SIG-M5 (cell line): ENCODE measurements around the gene PRSS2.

Experiments
- DNase-seq: peaks from one replicate; lab custom pipeline; 2025; lab: John Stamatoyannopoulos, UW

Gene PRSS2

GRCh38 chr7:142787034-142787768 is 16.4 kb downstream of the PRSS2 start:
- DNase-seq = no peak

DNA sequence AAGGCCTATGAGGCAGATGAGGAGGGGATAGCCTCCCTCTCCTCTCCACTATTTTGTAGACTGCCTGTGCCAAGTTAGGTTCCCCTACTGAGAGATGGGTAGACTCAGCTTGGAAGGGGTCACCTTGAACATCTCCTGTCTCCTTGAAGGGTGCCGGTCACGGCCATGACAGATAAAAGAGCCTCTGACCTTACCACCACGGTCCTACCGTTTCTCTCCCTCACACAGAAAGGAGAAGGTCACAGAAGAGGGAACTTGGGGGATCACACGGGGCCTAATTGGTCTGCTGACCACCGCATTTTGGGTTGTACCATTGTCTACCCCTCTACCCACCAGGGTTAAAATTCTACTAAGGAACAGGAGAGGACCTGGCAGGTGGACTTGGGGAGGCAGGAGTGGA is 17.0 kb downstream of the PRSS2 start:
- no peak for DNase-seq

DNA sequence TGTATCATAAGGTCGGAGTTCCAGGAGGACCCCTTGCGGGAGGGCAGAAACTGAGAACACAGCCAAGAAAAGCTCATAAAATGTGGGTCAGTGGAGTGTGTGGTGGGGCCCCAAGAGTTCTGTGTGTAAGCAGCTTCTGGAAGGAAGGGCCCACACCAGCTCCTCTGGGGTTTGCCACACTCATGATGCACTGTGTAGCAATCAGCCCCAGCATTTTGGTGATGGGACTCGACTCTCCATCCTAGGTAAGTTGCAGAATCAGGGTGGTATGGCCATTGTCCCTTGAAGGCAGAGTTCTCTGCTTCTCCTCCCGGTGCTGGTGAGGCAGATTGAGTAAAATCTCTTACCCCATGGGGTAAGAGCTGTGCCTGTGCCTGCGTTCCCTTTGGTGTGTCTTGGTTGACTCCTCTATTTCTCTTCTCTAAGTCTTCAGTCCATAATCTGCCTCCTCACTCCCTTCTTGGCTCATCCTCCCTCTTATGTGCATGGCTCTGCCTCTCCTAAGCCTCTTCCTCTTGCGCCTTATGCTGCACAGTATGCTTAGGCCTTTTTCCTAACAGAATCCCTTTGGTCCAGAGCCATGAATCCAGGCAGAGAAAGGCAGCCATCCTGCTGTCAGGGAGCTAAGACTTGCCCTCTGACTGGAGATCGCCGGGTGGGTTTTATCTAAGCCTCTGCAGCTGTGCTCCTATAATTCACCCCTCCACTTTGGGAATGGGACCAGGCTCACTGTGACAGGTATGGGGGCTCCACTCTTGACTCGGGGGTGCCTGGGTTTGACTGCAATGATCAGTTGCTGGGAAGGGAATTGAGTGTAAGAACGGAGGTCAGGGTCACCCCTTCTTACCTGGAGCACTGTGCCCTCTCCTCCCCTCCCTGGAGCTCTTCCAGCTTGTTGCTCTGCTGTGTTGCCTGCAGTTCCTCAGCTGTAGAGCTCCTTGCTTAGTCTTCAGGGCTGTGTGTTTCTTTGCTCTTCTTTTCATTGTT is 17.8 kb downstream of the PRSS2 start:
- no peak for DNase-seq

DNA sequence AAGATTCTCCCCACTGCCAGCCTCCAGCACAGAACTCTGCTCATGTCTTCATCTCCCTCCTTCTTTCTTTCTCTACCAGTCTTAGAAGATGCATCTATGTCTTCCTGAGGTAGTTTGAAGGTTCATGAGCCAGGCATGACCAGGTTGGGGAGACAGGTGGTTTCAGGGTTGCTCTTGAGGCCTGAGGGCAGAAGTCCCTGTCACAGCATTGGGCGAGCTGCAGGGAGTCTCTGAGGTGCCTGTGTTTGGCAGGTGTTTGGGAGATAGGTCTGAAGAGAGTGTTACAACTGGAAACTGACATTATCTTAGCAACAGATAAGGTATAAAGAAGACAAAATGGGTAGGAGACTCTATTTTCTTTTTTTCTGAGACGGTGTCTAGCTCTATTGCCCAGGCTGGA is 18.7 kb downstream of the PRSS2 start:
- DNase-seq = no peak

DNA sequence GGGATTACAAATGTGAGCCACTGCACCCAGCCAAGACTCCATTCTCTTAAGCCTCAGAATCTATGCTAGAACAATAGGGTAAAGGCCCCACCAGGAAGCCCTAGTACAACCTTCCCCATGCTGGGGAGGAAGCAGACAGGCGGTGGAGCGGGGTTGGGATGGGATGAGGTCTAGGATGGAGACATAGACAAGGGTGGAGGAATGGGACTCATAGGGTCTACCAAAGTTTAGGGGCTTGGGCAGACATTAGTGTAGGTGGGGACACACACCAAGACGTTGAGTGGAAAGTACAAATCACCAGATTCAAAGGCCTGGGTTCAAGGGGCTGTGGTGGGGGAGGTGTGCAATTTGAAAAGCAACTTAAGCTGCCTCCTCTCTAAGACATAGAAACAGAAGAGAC is 19.3 kb downstream of the PRSS2 start:
- DNase-seq = no peak

DNA sequence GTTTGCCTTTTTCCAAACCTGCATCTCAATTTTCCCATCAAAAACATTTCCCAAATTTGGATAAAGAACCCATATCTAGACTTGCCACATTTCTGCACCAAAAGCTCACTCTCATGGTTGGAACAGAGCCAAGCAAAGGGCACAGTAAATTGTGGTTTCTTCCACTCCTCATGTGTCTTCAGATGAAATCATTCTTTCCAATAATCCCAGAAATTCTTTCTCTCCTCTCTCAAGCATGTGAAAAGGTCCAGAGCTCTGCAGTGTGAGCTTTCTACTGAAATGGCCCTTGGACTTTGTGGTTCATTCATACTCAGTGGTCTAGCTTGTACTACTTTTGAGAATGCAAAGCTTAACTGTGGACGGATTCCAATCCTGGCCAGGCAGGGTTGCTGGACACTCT is 19.8 kb downstream of the PRSS2 start:
- no peak for DNase-seq

GRCh38 chr7:142791502-142791901 is 20.7 kb downstream of the PRSS2 start:
- DNase-seq = no peak

DNA sequence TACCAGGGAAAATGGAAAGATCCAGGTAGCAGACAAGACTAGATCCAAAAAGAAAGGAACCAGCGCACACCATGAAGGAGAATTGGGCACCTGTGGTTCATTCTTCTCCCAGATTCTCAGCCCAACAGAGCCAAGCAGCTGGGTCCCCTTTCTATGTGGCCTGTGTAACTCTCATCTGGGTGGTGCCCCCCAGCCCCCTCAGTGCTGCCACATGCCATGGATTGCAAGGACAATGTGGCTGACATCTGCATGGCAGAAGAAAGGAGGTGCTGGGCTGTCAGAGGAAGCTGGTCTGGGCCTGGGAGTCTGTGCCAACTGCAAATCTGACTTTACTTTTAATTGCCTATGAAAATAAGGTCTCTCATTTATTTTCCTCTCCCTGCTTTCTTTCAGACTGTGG is 21.4 kb downstream of the PRSS2 start:
- no peak for DNase-seq

DNA sequence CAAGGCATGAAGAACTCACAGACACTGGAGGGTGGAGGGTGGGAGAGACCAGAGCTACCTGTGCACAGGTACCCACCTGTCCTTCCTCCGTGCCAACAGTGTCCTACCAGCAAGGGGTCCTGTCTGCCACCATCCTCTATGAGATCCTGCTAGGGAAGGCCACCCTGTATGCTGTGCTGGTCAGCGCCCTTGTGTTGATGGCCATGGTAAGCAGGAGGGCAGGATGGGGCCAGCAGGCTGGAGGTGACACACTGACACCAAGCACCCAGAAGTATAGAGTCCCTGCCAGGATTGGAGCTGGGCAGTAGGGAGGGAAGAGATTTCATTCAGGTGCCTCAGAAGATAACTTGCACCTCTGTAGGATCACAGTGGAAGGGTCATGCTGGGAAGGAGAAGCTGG is 21.8 kb downstream of the PRSS2 start:
- no peak for DNase-seq

DNA sequence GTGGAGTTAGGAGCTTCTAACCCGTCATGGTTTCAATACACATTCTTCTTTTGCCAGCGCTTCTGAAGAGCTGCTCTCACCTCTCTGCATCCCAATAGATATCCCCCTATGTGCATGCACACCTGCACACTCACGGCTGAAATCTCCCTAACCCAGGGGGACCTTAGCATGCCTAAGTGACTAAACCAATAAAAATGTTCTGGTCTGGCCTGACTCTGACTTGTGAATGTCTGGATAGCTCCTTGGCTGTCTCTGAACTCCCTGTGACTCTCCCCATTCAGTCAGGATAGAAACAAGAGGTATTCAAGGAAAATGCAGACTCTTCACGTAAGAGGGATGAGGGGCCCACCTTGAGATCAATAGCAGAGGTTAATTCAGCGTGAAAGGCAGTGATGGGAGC is 22.4 kb downstream of the PRSS2 start:
- DNase-seq = no peak

- no peak for DNase-seq
Measured at GRCh38 chr7:142795339-142795863, 24.6 kb downstream of the PRSS2 start.

DNA sequence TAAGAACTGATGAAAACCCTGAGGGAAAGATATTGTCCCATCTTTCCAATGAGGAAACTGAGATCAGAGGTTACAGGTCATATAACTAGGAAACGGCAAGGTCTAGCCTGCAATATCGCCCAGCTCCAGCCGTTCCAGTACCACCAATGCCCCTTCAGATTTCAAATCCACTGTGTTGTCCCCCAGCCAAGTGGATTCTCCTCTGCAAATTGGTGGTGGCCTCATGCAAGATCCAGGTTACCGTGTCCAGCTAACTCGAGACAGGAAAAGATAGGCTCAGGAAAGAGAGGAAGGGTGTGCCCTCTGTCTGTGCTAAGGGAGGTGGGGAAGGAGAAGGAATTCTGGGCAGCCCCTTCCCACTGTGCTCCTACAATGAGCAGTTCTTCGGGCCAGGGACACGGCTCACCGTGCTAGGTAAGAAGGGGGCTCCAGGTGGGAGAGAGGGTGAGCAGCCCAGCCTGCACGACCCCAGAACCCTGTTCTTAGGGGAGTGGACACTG is 25.3 kb downstream of the PRSS2 start:
- no peak for DNase-seq

DNA sequence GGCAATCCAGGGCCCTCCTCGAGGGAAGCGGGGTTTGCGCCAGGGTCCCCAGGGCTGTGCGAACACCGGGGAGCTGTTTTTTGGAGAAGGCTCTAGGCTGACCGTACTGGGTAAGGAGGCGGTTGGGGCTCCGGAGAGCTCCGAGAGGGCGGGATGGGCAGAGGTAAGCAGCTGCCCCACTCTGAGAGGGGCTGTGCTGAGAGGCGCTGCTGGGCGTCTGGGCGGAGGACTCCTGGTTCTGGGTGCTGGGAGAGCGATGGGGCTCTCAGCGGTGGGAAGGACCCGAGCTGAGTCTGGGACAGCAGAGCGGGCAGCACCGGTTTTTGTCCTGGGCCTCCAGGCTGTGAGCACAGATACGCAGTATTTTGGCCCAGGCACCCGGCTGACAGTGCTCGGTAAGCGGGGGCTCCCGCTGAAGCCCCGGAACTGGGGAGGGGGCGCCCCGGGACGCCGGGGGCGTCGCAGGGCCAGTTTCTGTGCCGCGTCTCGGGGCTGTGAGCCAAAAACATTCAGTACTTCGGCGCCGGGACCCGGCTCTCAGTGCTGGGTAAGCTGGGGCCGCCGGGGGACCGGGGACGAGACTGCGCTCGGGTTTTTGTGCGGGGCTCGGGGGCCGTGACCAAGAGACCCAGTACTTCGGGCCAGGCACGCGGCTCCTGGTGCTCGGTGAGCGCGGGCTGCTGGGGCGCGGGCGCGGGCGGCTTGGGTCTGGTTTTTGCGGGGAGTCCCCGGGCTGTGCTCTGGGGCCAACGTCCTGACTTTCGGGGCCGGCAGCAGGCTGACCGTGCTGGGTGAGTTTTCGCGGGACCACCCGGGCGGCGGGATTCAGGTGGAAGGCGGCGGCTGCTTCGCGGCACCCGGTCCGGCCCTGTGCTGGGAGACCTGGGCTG is 26.0 kb downstream of the PRSS2 start:
- DNase-seq = no peak

DNA sequence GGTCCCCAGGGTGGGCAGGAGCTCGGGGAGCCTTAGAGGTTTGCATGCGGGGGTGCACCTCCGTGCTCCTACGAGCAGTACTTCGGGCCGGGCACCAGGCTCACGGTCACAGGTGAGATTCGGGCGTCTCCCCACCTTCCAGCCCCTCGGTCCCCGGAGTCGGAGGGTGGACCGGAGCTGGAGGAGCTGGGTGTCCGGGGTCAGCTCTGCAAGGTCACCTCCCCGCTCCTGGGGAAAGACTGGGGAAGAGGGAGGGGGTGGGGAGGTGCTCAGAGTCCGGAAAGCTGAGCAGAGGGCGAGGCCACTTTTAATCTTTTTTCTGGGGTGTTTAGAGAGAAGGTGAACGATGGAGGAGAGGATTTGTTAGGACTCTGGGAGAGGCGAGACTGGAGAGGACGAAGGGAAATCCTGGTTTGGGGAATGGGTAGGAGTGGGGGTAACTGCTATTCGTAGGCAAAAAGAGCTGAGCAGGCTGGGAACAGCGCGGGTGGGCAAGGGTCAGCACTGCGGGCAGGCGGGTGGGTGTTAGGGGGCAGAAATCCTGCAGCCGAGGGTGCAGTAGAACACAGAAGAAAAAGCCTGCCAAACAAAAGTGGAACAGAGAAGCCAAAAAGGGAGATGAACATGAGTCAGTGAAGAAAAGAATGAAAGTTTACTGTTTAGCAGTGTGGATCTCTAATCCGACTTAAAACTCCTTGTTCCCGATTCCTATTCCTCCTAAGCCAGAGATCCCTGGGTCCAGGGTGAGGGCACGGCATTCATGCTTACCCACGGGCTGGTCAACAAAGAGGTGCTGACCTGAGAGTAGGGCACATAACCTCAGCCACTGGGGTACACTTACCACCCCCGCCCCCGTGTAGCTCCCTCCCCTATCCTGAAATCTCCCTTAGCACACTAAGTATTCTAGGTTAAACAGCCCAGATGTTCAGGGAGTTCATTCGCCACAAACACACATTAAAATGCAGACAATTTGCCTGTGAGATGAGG is 26.9 kb downstream of the PRSS2 start:
- no peak for DNase-seq

DNA sequence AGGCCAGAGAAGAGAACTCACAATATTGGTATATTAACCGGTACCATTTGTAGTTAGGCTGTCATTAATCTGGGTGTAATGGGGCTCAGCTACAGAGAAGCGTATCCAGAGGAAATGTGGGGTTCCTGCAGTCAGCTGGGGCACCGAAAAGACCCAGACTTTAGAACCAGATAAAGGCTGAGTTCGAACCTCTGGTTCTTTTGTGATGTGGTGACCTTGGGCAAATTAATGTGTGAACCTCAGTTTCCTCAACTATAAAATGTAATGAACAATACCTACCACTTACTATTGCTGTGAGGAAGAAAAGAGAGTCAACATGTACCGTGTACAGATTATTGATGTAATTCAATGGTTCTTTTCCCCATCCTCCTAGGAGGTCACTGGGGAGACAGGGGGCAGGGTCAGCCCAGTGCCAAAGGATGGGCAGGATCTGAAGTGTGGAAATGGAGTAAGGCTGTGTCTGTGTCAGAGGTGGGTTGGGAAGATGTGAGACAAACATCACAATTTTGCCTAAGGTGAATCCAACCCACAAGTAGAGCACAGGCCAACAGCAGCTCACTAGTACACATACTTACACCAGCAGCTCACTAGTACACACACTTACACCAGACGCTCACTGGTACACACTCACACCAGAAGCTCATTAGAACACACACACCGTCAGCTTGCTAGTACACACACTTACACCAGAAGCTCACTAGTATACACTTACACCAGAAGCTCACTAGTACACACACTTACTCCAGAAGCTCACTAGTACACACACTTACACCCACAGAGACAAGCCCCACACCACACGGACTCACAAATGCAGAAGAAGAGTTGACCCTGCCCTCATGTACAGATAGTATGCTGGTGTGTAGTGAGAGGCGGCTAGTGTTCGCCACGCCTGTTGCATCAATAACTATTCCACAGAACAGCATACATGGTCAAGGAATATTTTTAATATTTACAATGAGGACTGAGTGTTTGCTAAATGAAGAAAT is 28.0 kb downstream of the PRSS2 start:
- DNase-seq = no peak

DNA sequence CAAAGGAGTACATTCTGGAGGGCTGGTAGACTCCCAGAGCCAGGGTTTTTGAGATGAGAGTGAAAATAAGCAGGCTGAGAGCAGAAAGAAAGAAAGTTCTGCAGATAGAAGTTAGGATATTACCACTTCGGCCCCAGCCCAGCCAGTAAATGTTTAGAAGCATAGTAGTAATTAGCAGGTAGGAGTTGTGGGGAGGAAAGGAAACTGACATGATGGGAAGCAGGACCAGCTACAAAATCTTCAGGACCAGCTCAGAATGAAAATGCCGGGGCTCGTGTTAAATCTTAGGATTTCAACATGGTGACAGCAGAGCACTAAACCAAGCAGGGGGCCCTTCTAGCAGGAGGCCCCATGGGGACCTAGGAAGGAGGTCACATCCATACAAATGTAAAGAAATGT is 28.7 kb downstream of the PRSS2 start:
- DNase-seq = no peak

DNA sequence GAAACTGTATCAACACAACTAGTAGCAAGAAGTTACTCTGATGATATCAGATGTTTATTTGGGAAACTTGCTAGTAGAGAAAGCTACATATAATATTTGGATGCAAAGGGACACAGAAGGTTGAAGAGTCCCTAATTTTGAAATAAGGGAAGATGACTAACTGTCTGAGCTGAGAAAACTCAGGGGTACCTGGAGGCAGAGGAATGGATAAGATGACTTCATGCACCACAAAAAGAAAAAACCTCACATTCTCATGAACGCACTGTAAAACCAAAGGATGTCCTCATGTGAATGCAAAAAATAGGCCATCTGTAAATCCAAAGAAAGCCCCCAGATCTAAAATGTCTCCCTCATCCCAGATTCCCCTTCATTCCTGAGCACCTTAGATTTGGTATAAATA is 29.3 kb downstream of the PRSS2 start:
- DNase-seq = no peak

GRCh38 chr7:142800699-142801260 is 30.0 kb downstream of the PRSS2 start:
- DNase-seq = no peak
